ENCODE measurements around the gene THUMPD3. TPM values are rescaled to one million over a fixed set of nuclear protein-coding genes. Genes with fewer than 3 reads are reported as not detected.

THUMPD3 gene
- total and polyA plus RNA-seq, 9 of the 15 experiments (the other 6 are each of a cell fraction or from before 2014, with no cell fraction given): 58.3 to 132 (median 113) TPM

GRCh38 chr3:9411302-9411701 is 48.4 kb downstream of the THUMPD3 start:
- POLR2A ChIA-PET: interaction anchor here (2.0 to 5.7 kb wide), 3 partner anchors 9 to 48 kb away, joined by 9 to 95 read pairs (median 25); partner anchors contain the start of genes SETD5 and THUMPD3
- 79% methylated on average over 1 of the region's 1 CpG for WGBS (ENCODE audit: insufficient coverage, low coverage, missing lambda C conversion rate)
- H3K79me2 ChIP-seq (ENCODE audit: control insufficient read depth, insufficient read depth, low read length): peaks cover 100% of the 10 kb centered on the region
- H3K9me3 ChIP-seq (replicated peaks; ENCODE audit: control insufficient read depth, insufficient read depth, low read depth, low read length): no peaks in the 10 kb centered on the region
- BruUV-seq (replicated peaks): no TSS peak
- in situ Hi-C loops (cut with MboI) (no loop called here), intact Hi-C loops (cut with micrococcal nuclease) (no loop called here)
- H3K4me2 ChIP-seq (ENCODE audit: insufficient read depth, low read length): no peak overlapping the region
- no peak overlapping the region for H3K9ac ChIP-seq (ENCODE audit: insufficient read depth in 1 of 2, low read depth in 2 of 2, low read length in 2 of 2)
- ATAC-seq (no peak), DNase-seq (ENCODE audit: extremely low read depth in 1 of 4, low spot score in 3 of 4) (no peak), FAIRE-seq (no peak)
- peaks cover 32% of the 10 kb centered on the region for H4K20me1 ChIP-seq (replicated peaks; ENCODE audit: control insufficient read depth, insufficient read depth, low read length)
- no peak overlapping the region for H3K4me3 ChIP-seq
- H2AFZ ChIP-seq (ENCODE audit: low read depth, low read length): no peak overlapping the region
- H3K36me3 ChIP-seq (ENCODE audit: control insufficient read depth, insufficient read depth, low read length): peaks cover 21% of the 10 kb centered on the region
- TF ChIP-seq SRSF9 (IDR thresholded peaks at IDR 0.05; ENCODE audit: borderline replicate concordance, low read depth, low read length) (no peak), LARP7 (IDR thresholded peaks at IDR 0.05) (no peak), E2F5 (CRISPR knock-in tag; IDR thresholded peaks at IDR 0.05) (no peak), ZNF431 (CRISPR knock-in tag; IDR thresholded peaks at IDR 0.05) (no peak), ZNF518B (CRISPR knock-in tag; IDR thresholded peaks at IDR 0.05) (no peak), BRF1 (IDR thresholded peaks at IDR 0.05; ENCODE audit: borderline replicate concordance, extremely low read depth, insufficient read length) (no peak), ZNF592 (IDR thresholded peaks at IDR 0.05) (no peak), MYC (IDR thresholded peaks at IDR 0.05; ENCODE audit: low read depth, low read length) (no peak), MYC (CRISPR knock-in tag; IDR thresholded peaks at IDR 0.05; ENCODE audit: borderline replicate concordance, low read depth) (no peak), NCOR1 (IDR thresholded peaks at IDR 0.05) (no peak), BRD4 (IDR thresholded peaks at IDR 0.05) (no peak), ATF6 (CRISPR knock-in tag; IDR thresholded peaks at IDR 0.05) (no peak)
- CTCF ChIA-PET (ENCODE audit: low intra/inter-chr PET ratio): no interaction called here
- no peak overlapping the region for H3K27ac ChIP-seq (ENCODE audit: extremely low read depth, low read depth, low read length)
- H3K9me1 ChIP-seq (ENCODE audit: control insufficient read depth, insufficient read depth, low read length): no peaks in the 10 kb centered on the region
- H3K27me3 ChIP-seq (ENCODE audit: control insufficient read depth in 2 of 2, insufficient read depth in 2 of 2, low read length in 2 of 2): no peaks in the 10 kb centered on the region
- peaks cover 6 to 38% of the 10 kb centered on the region in 2 experiments for H3K4me1 ChIP-seq (replicated peaks in 1 of 2; ENCODE audit: control insufficient read depth in 2 of 2, insufficient read depth in 2 of 2, low read length in 2 of 2)
